Measurements from ENCODE around the gene TEX261. TPM values are rescaled to one million over a fixed set of nuclear protein-coding genes. Genes with fewer than 3 reads are reported as not detected.

The TEX261 gene
- total RNA-seq, 2 donors from 2014 or later = 30.0 to 31.3 TPM

GRCh38 chr2:70983506-70984227 lies 11.0 kb downstream of the TEX261 start:
- Mint-ChIP-seq H3K27me3 (no peaks in the 10 kb centered on the region), H3K27ac (no peak overlapping the region), H3K4me3 (no peak overlapping the region), H3K36me3 (ENCODE audit: low read depth) (peaks cover 6% of the 10 kb centered on the region), H3K4me1 (peaks cover 16% of the 10 kb centered on the region)
- DNase-seq (no peak), ATAC-seq (no peak)
- no peaks in the 10 kb centered on the region for H3K9me3 ChIP-seq (ENCODE audit: control insufficient read depth, low read length, poor library complexity, severe bottlenecking)

DNA sequence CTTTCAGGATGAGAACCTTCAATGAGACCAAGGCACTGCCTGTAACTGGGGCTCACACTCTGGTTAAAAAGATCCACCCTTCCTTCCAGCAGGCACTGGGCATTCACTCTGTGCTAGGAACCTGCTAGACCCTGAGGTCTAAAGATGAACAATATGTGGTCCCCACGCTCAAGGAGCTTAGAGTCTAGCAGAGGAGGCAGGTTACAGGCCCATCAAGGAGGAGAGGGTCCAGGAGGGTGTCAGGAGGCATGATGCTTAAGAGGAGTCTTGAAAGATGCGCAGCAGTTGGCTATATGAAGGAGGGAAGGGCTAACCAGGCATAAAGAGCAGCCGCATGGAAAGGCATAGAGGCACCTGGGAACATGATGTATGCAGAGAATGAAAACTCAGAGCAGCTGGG lies 11.7 kb downstream of the TEX261 start:
- Mint-ChIP-seq H3K27ac (no peak overlapping the region), H3K4me3 (no peak overlapping the region), H3K27me3 (no peaks in the 10 kb centered on the region), H3K4me1 (peaks cover 19% of the 10 kb centered on the region), H3K36me3 (ENCODE audit: low read depth) (peaks cover 6% of the 10 kb centered on the region)
- H3K9me3 ChIP-seq (ENCODE audit: control insufficient read depth, low read length, poor library complexity, severe bottlenecking) = no peaks in the 10 kb centered on the region
- ATAC-seq = no peak
- peak in 1 of 3 donors; percentile 0 for DNase-seq

GRCh38 chr2:70981866-70982810 lies 12.5 kb downstream of the TEX261 start:
- Mint-ChIP-seq H3K4me3 (no peak overlapping the region), H3K27me3 (no peaks in the 10 kb centered on the region), H3K4me1 (peaks cover 25% of the 10 kb centered on the region), H3K27ac (no peak overlapping the region), H3K36me3 (ENCODE audit: low read depth) (peaks cover 6% of the 10 kb centered on the region)
- ATAC-seq = no peak
- DNase-seq = no peak
- no peaks in the 10 kb centered on the region for H3K9me3 ChIP-seq (ENCODE audit: control insufficient read depth, low read length, poor library complexity, severe bottlenecking)

- DNase-seq (peak in 1 of 3 donors; percentile 1), ATAC-seq (no peak)
- H3K9me3 ChIP-seq (ENCODE audit: control insufficient read depth, low read length, poor library complexity, severe bottlenecking) = no peaks in the 10 kb centered on the region
- peaks cover 23% of the 10 kb centered on the region for H3K4me1 Mint-ChIP-seq
- no peak overlapping the region for H3K4me3 Mint-ChIP-seq
- H3K36me3 Mint-ChIP-seq (ENCODE audit: low read depth) = peaks cover 6% of the 10 kb centered on the region
- H3K27ac Mint-ChIP-seq = no peak overlapping the region
- no peaks in the 10 kb centered on the region for H3K27me3 Mint-ChIP-seq
Observed at GRCh38 chr2:70981421-70981820, 13.3 kb downstream of the TEX261 start.

DNA sequence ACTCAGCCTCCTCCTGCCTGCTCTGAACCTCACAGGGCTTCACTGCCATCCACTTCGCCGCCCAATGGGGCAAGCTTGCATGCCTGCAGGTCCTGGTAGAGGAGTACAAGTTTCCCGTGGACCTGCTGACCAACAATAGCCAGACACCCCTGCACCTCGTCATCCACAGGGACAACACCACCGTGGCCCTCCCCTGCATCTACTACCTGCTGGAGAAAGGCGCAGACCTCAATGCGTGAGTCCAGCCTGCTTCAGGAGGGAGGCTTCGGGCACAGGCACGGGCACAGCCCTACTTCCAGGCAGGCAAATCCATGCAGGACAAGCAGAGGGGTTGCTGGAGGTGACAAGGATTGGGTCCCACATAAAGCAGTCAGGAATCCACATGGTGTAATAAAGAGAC lies 15.0 kb downstream of the TEX261 start:
- no peak for ATAC-seq
- DNase-seq = no peak
- H3K36me3 Mint-ChIP-seq (ENCODE audit: low read depth) = peaks cover 2% of the 10 kb centered on the region
- H3K27ac Mint-ChIP-seq = no peak overlapping the region
- peaks cover 3% of the 10 kb centered on the region for H3K27me3 Mint-ChIP-seq
- H3K4me3 Mint-ChIP-seq = peak overlapping the region; percentile 71
- H3K4me1 Mint-ChIP-seq = peaks cover 16% of the 10 kb centered on the region
- no peaks in the 10 kb centered on the region for H3K9me3 ChIP-seq (ENCODE audit: control insufficient read depth, low read length, poor library complexity, severe bottlenecking)

DNA sequence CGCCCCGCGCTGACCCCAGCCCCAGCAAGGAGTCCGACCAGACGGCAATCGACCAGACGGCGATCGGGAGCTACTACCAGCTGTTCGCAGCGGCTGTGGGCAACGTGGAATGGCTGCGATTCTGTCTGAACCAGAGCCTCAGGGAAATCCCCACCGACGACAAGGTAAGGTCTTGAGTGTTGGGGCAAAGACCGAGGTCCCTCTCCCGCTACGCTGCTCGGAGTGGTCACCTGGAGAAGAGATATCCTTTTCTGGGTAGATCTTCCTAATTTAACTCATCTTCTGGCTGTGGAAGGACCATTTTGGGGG lies 15.5 kb downstream of the TEX261 start:
- ATAC-seq = no peak
- H3K9me3 ChIP-seq (ENCODE audit: control insufficient read depth, low read length, poor library complexity, severe bottlenecking) = no peaks in the 10 kb centered on the region
- Mint-ChIP-seq H3K4me1 (peaks cover 14% of the 10 kb centered on the region), H3K4me3 (no peak overlapping the region), H3K36me3 (ENCODE audit: low read depth) (peaks cover 4% of the 10 kb centered on the region), H3K27me3 (peaks cover 7% of the 10 kb centered on the region), H3K27ac (no peak overlapping the region)
- no peak for DNase-seq

DNA sequence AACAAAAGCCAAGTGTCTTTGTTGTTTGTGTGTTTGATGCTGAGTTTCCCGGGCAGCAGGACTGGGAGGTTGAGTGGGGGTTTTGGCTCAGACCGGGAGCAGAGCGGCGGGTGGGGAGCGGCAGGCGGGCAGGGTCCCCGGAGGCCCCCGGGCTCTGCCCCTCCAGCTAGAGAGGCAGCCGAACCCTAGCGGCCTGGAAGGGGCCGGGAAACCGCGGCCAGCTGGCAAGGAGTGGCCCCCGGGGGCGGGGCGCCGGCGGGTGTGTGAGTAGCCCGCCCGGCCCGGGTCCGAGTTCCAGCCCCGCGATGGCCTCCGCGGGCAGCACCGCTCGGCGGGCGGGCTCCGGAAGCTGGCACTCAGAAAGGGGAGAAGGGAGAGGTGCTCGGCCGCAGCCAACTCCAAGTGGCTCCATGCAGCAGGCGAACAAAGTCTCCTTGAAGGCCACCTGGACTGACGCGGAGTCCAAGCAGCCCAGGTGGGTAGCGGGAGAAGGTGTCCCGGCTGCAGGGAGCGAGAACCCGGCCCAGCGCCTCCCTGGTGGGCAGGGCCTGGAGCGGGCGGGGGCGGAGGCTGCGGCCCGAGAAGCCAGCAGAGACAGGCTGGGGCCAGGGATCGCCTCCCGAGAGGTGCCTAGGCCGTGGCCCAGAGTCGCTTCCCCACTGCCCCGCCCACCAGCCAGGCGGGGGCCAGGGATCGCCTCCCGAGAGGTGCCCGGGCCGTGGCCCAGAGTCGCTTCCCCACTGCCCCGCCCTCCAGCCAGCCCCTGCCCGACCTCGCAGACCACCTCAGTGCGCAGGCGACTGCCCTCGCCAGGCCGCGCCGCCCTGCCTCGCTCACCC lies 16.1 kb downstream of the TEX261 start, which contains the start of gene ANKRD53:
TSS of gene ANKRD53 (plus strand) at position 290 of the 839 bp plus-strand sequence. CDS start at position 306, 16 bp downstream.
- H3K4me3 Mint-ChIP-seq = peak within 1 kb of the TSS; percentile 91
- DNase-seq (no peak), ATAC-seq (peak; percentile 19)
- H3K36me3 Mint-ChIP-seq (ENCODE audit: low read depth) = peaks cover 4% of the 10 kb centered on the region
- peaks cover 13% of the 10 kb centered on the region for H3K27me3 Mint-ChIP-seq
- H3K27ac Mint-ChIP-seq = peak within 1 kb of the TSS; percentile 86
- H3K4me1 Mint-ChIP-seq = peaks cover 17% of the 10 kb centered on the region
- H3K9me3 ChIP-seq (ENCODE audit: control insufficient read depth, low read length, poor library complexity, severe bottlenecking) = no peaks in the 10 kb centered on the region

- H3K27ac Mint-ChIP-seq = peak overlapping the region; percentile 86
- DNase-seq (no peak), ATAC-seq (peak; percentile 17)
- peak overlapping the region; percentile 91 for H3K4me3 Mint-ChIP-seq
- H3K27me3 Mint-ChIP-seq = peaks cover 15% of the 10 kb centered on the region
- no peaks in the 10 kb centered on the region for H3K9me3 ChIP-seq (ENCODE audit: control insufficient read depth, low read length, poor library complexity, severe bottlenecking)
- peaks cover 4% of the 10 kb centered on the region for H3K36me3 Mint-ChIP-seq (ENCODE audit: low read depth)
- H3K4me1 Mint-ChIP-seq = peaks cover 17% of the 10 kb centered on the region
Observed at GRCh38 chr2:70977605-70978205, 17.0 kb downstream of the TEX261 start.

DNA sequence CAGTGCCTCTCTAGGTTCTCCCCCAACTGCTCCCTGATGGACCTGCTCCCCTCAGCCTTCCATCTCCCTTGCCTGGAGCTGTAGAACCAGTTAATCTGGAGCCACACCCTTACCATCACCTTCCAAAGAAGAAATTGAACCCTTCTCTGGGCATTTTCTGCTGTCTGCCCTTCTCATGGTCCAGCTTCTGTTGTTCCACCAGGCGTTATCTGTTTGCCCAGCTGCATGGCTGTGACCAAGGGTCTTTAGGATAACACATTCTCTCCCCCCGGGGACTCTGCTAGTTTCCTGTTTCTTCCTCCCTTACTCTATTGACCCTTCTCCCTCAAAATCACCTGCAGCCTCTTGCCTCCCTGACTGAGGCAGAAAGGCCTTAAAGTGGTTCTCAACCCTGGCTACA lies 19.4 kb downstream of the TEX261 start:
- Mint-ChIP-seq H3K4me1 (peaks cover 17% of the 10 kb centered on the region), H3K36me3 (ENCODE audit: low read depth) (peaks cover 2% of the 10 kb centered on the region), H3K4me3 (no peak overlapping the region), H3K27ac (peak overlapping the region; percentile 86), H3K27me3 (peaks cover 15% of the 10 kb centered on the region)
- DNase-seq = no peak
- H3K9me3 ChIP-seq (ENCODE audit: control insufficient read depth, low read length, poor library complexity, severe bottlenecking) = no peaks in the 10 kb centered on the region
- no peak for ATAC-seq

DNA sequence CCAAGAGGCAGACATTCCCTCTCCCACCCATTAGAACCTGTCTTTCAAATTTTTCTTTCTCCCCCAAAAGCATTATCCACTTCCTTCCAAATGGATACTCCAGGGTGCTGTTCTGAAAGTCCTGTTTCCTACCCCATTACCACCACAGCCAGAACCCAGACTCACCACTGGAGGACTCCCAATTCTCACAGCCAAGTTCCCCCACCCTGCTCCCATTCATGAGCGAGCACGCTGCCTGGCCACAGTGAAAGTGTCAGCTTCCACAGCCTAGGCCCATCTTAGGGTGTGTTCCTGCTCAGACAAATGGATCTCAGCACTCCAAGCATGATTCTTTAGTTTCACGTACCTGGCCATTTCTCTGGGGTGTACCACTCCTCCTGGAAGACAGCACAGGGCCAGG lies 20.1 kb downstream of the TEX261 start:
- DNase-seq (no peak), ATAC-seq (no peak)
- no peaks in the 10 kb centered on the region for H3K9me3 ChIP-seq (ENCODE audit: control insufficient read depth, low read length, poor library complexity, severe bottlenecking)
- peaks cover 15% of the 10 kb centered on the region for H3K27me3 Mint-ChIP-seq
- H3K27ac Mint-ChIP-seq = peak overlapping the region; percentile 24
- peaks cover 2% of the 10 kb centered on the region for H3K36me3 Mint-ChIP-seq (ENCODE audit: low read depth)
- H3K4me3 Mint-ChIP-seq = no peak overlapping the region
- H3K4me1 Mint-ChIP-seq = peaks cover 17% of the 10 kb centered on the region

DNA sequence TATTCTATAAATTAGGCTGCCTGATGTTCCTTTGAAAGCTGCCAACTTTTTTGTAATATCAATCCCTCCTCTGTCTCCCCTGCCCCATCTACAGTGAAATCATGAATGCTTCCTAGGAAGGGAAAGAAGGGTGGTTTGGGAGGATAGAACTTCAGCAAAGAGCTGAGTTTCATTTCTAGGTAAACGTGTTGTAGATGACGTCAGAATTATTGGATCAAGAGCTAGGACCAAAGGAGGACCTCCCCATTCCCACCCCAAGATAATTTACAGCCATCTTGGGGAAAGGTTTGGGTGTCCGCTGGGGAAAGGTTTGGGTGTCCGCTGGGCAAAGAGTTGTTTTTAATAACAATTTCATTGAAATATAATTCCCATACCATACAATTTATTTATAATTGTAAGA lies 27.5 kb downstream of the TEX261 start:
- H3K36me3 Mint-ChIP-seq (ENCODE audit: low read depth) = no peaks in the 10 kb centered on the region
- DNase-seq (no peak), ATAC-seq (no peak)
- H3K27me3 Mint-ChIP-seq = peaks cover 20% of the 10 kb centered on the region
- no peak overlapping the region for H3K27ac Mint-ChIP-seq
- H3K4me3 Mint-ChIP-seq = no peak overlapping the region
- H3K9me3 ChIP-seq (ENCODE audit: control insufficient read depth, low read length, poor library complexity, severe bottlenecking) = no peaks in the 10 kb centered on the region
- peaks cover 3% of the 10 kb centered on the region for H3K4me1 Mint-ChIP-seq

DNA sequence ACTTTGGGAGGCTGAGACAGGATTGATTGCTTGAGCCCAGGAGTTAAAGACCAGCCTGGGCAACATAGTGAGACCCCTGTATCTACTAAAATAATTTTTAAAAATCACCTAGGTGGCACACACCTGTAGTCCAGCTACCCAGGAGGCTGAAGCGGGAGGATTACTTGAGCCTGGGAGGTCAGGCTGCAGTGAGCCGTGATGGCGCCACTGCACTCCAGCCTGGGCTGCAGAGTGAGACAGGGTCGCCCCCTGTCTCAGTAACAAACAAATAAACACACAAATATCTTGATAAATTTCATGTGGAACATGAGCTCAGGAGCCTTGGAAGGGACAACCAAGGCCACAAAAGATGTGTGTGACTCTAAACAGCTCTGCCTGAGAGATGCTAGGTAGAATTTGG lies 28.0 kb downstream of the TEX261 start:
- H3K9me3 ChIP-seq (ENCODE audit: control insufficient read depth, low read length, poor library complexity, severe bottlenecking) = no peaks in the 10 kb centered on the region
- peaks cover 3% of the 10 kb centered on the region for H3K4me1 Mint-ChIP-seq
- H3K4me3 Mint-ChIP-seq = no peak overlapping the region
- peaks cover 25% of the 10 kb centered on the region for H3K27me3 Mint-ChIP-seq
- no peaks in the 10 kb centered on the region for H3K36me3 Mint-ChIP-seq (ENCODE audit: low read depth)
- no peak overlapping the region for H3K27ac Mint-ChIP-seq
- DNase-seq (no peak), ATAC-seq (no peak)

All from T-helper 17 cell (primary cell).